GM23248 (cell line): Measurements from ENCODE around the gene MPV17L2. TPM values are rescaled to one million over a fixed set of nuclear protein-coding genes. Genes with fewer than 3 reads are reported as not detected.
A peak's percentile ranks its signal among the peaks of the same experiment; 100 is the strongest.

Experiments
- DNase-seq: peaks from one replicate; pipeline ENCODE4 v3.0.0-alpha.2; 2015
- H2AFZ ChIP-seq: fragments of 200-600 bp; sonication (generic); 2 replicates; pipeline ENCODE4 v1.6.1; 2016; ENCODE audit warnings: antibody characterized with exemption
- H3F3A ChIP-seq: fragments of 200-600 bp; sonication (generic); 2 replicates; pipeline ENCODE4 v1.6.1; 2016; ENCODE audit warnings: mild to moderate bottlenecking, antibody characterized with exemption, mixed run types; ENCODE audit not compliant: insufficient read depth
- H3K27ac ChIP-seq: fragments of 200-600 bp; sonication (generic); 2 replicates; pipeline ENCODE4 v1.5.1; 2016; ENCODE audit warnings: mild to moderate bottlenecking
- H3K27me3 ChIP-seq: fragments of 200-600 bp; sonication (generic); replicated peaks from 2 replicates; pipeline ENCODE4 v1.6.1; 2016; ENCODE audit warnings: mild to moderate bottlenecking; ENCODE audit not compliant: insufficient read depth
- H3K36me3 ChIP-seq: fragments of 200-600 bp; sonication (generic); 2 replicates; pipeline ENCODE4 v1.6.1; 2016; ENCODE audit warnings: low read depth, mild to moderate bottlenecking
- H3K4me1 ChIP-seq: fragments of 200-600 bp; sonication (generic); 2 replicates; pipeline ENCODE4 v1.6.1; 2016; ENCODE audit warnings: mild to moderate bottlenecking; ENCODE audit not compliant: insufficient read depth
- H3K4me2 ChIP-seq: fragments of 200-600 bp; sonication (generic); one replicate; pipeline ENCODE4 v1.6.1; 2016; ENCODE audit warnings: mild to moderate bottlenecking; ENCODE audit not compliant: unreplicated experiment
- H3K4me3 ChIP-seq: fragments of 200-600 bp; sonication (generic); 2 replicates; pipeline ENCODE4 v1.5.1; 2016; ENCODE audit warnings: mild to moderate bottlenecking
- H3K79me2 ChIP-seq: fragments of 200-600 bp; sonication (generic); 2 replicates; pipeline ENCODE4 v1.6.1; 2016; ENCODE audit warnings: mild to moderate bottlenecking; ENCODE audit not compliant: insufficient read depth
- H3K9ac ChIP-seq: fragments of 200-600 bp; sonication (generic); 2 replicates; pipeline ENCODE4 v1.6.1; 2016; ENCODE audit warnings: mild to moderate bottlenecking
- H3K9me2 ChIP-seq: fragments of 200-600 bp; sonication (generic); 2 replicates; pipeline ENCODE4 v1.6.1; 2016; ENCODE audit warnings: mixed run types, mild to moderate bottlenecking, moderate library complexity; ENCODE audit not compliant: insufficient read depth
- H3K9me3 ChIP-seq: fragments of 200-600 bp; sonication (generic); one replicate; pipeline ENCODE4 v1.6.1; 2017; ENCODE audit warnings: low read depth
- H4K20me1 ChIP-seq: fragments of 200-600 bp; sonication (generic); 2 replicates; pipeline ENCODE4 v1.6.0; 2016; ENCODE audit not compliant: insufficient read depth
- EZH2 ChIP-seq: fragments of 200-600 bp; sonication (generic); IDR thresholded peaks from 2 replicates; pipeline ENCODE4 v1.6.1; 2018; ENCODE audit warnings: antibody characterized with exemption, mild to moderate bottlenecking; ENCODE audit not compliant: insufficient read depth, poor library complexity, severe bottlenecking
- EZH2phosphoT487 ChIP-seq: fragments of 200-600 bp; sonication (generic); IDR thresholded peaks from 2 replicates; pipeline ENCODE4 v1.6.1; 2018; ENCODE audit warnings: antibody characterized with exemption, moderate library complexity, mild to moderate bottlenecking, low read depth; ENCODE audit not compliant: insufficient read depth
- WGBS, 2 experiments: methylation state at CpG; one replicate each; pipeline ENCODE4 v1.1.6; 2015 to 2017; ENCODE audit warnings: low lambda C conversion rate in 2 of 2, low coverage in 1 of 2; ENCODE audit errors: missing lambda C conversion rate in 2 of 2; 5-methylcytosine and 5-hydroxymethylcytosine counted together
- in situ Hi-C: fragments of 300-500 bp; cut with MboI; formaldehyde crosslinking; loops from 2 replicates; pipeline ENCODE4 v1.15.0; 2020
- polyA plus RNA-seq: library from polyadenylated mRNA; unstranded; fragments of >200 nt; fragmentation: Nextera tagmentation; extraction: Ambion mirVana; gene quantifications from 2 replicates; pipeline ENCODE4 v1.2.1, GENCODE V29; 2016
- total RNA-seq: library from RNA; depleted of rRNA; stranded (reverse); fragments of >200 nt; shearing (Covaris generic); gene quantifications from 2 replicates; pipeline ENCODE4 v1.2.3, GENCODE V29; 2014

Gene MPV17L2
- total and polyA plus RNA-seq, 2 experiments from 2014 or later, result 21.0 to 43.2 TPM

- Histone ChIP-seq H3K9me2 (no peaks in the 10 kb centered on the region), H3K4me2 (no peak overlapping the region), H3K9ac (no peak overlapping the region), H3K4me3 (no peak overlapping the region), H2AFZ (no peak overlapping the region), H3F3A (no peaks in the 10 kb centered on the region), H3K9me3 (no peaks in the 10 kb centered on the region), H4K20me1 (no peaks in the 10 kb centered on the region), H3K4me1 (no peaks in the 10 kb centered on the region), H3K79me2 (peaks cover 8% of the 10 kb centered on the region; the same call in 1 of the 2 replicates), H3K36me3 (no peaks in the 10 kb centered on the region; the same call in 1 of the 2 replicates), H3K27me3 (no peaks in the 10 kb centered on the region), H3K27ac (no peak overlapping the region)
- 83 to 88% methylated on average over 10 of the region's 10 CpGs for WGBS, 2 experiments
- DNase-seq, result no peak
- TF ChIP-seq EZH2 (no peak), EZH2phosphoT487 (no peak)
- in situ Hi-C loops, result no loop called here
These were observed 33.2 kb upstream of the MPV17L2 start for GRCh38 chr19:18159810-18160209.

- H2AFZ ChIP-seq, result no peak overlapping the region
- in situ Hi-C loops, result no loop called here
- peaks cover 1% of the 10 kb centered on the region; the same call in 1 of the 2 replicates for H3K79me2 ChIP-seq
- no peaks in the 10 kb centered on the region for H4K20me1 ChIP-seq
- DNase-seq, result peak; percentile 30
- H3K4me2 ChIP-seq, result no peak overlapping the region
- TF ChIP-seq EZH2phosphoT487 (no peak), EZH2 (no peak)
- no peaks in the 10 kb centered on the region for H3K9me2 ChIP-seq
- H3K9ac ChIP-seq, result peak overlapping the region; percentile 65
- peaks cover 1% of the 10 kb centered on the region; the same call in 1 of the 2 replicates for H3K36me3 ChIP-seq
- WGBS, 2 experiments, result 73 to 74% methylated on average over 13 of the region's 13 CpGs
- no peaks in the 10 kb centered on the region for H3K9me3 ChIP-seq
- H3K27me3 ChIP-seq, result no peaks in the 10 kb centered on the region
- H3F3A ChIP-seq, result no peaks in the 10 kb centered on the region
- H3K4me1 ChIP-seq, result no peaks in the 10 kb centered on the region
- H3K4me3 ChIP-seq, result no peak overlapping the region
- H3K27ac ChIP-seq, result no peak overlapping the region
These were observed 32.5 kb upstream of the MPV17L2 start for GRCh38 chr19:18160493-18160970.

- Histone ChIP-seq H3K79me2 (no peaks in the 10 kb centered on the region), H3K9ac (peak overlapping the region; percentile 65), H3F3A (no peaks in the 10 kb centered on the region), H3K9me3 (no peaks in the 10 kb centered on the region), H3K9me2 (no peaks in the 10 kb centered on the region), H3K4me3 (peak overlapping the region; percentile 28; the same call in 1 of the 2 replicates), H3K27me3 (no peaks in the 10 kb centered on the region), H3K4me2 (no peak overlapping the region), H3K36me3 (peaks cover 7% of the 10 kb centered on the region; the same call in 1 of the 2 replicates), H4K20me1 (no peaks in the 10 kb centered on the region), H3K4me1 (no peaks in the 10 kb centered on the region), H2AFZ (no peak overlapping the region), H3K27ac (no peak overlapping the region)
- TF ChIP-seq EZH2 (no peak), EZH2phosphoT487 (no peak)
- in situ Hi-C loops, result no loop called here
- WGBS, 2 experiments, result 7 to 10% methylated on average over 26 to 43 of the region's 66 CpGs
- DNase-seq, result peak; percentile 79
These were observed 31.9 kb upstream of the MPV17L2 start for GRCh38 chr19:18160971-18161635.

- in situ Hi-C loops, result no loop called here
- H2AFZ ChIP-seq, result no peak overlapping the region
These were observed 31.4 kb upstream of the MPV17L2 start for GRCh38 chr19:18161636-18162002.

More at GRCh38 chr19:18161636-18162002, 31.4 kb upstream of the MPV17L2 start:
- Histone ChIP-seq H3K4me2 (no peak overlapping the region), H3K4me3 (no peak overlapping the region), H3K36me3 (peaks cover 7% of the 10 kb centered on the region; the same call in 1 of the 2 replicates), H3K4me1 (no peaks in the 10 kb centered on the region), H3K79me2 (no peaks in the 10 kb centered on the region), H3K9me2 (no peaks in the 10 kb centered on the region), H3F3A (no peaks in the 10 kb centered on the region), H3K9ac (no peak overlapping the region), H3K27me3 (no peaks in the 10 kb centered on the region), H3K9me3 (no peaks in the 10 kb centered on the region), H3K27ac (no peak overlapping the region), H4K20me1 (no peaks in the 10 kb centered on the region)
- DNase-seq, result no peak
- WGBS, 2 experiments, result 56% methylated on average over 17 to 19 of the region's 19 CpGs
- no peak for TF ChIP-seq EZH2phosphoT487
- no peak for TF ChIP-seq EZH2
